Mesothelial cell of epicardium (in vitro differentiated cells): ENCODE measurements around the gene ADARB1. TPM values are rescaled to one million over a fixed set of nuclear protein-coding genes. Genes with fewer than 3 reads are reported as not detected.
"Not testable (repeated sequence)": the region's sequence is repeated elsewhere in the genome, so short reads cannot be mapped to it uniquely, and the experiment has no call there.

Experiments
- DNase-seq, 2 experiments: peaks; one replicate each; pipeline ENCODE4 v3.0.0; 2021; ENCODE audit warnings: low spot score in 2 of 2; ENCODE audit not compliant: unreplicated experiment in 2 of 2
- H3K27ac Mint-ChIP-seq: 2 replicates; pipeline ENCODE4 v1.8.0; 2021; ENCODE audit warnings: mixed read lengths
- H3K27me3 Mint-ChIP-seq: 2 replicates; pipeline ENCODE4 v1.8.0; 2021; ENCODE audit warnings: low read depth, mixed read lengths
- H3K36me3 Mint-ChIP-seq: 2 replicates; pipeline ENCODE4 v1.8.0; 2021; ENCODE audit warnings: mixed read lengths
- H3K4me1 Mint-ChIP-seq: 2 replicates; pipeline ENCODE4 v1.8.0; 2021; ENCODE audit warnings: mixed read lengths
- H3K4me3 Mint-ChIP-seq: 2 replicates; pipeline ENCODE4 v1.8.0; 2021; ENCODE audit warnings: mild to moderate bottlenecking, moderate library complexity, mixed read lengths
- H3K9me3 Mint-ChIP-seq: 2 replicates; pipeline ENCODE4 v1.8.0; 2021; ENCODE audit warnings: mixed read lengths
- CTCF ChIP-seq: fragments of 200-600 bp; sonication (generic); IDR thresholded peaks from one replicate; pipeline ENCODE4 v1.5.0; 2021; ENCODE audit warnings: antibody characterized with exemption; ENCODE audit not compliant: unreplicated experiment
- total RNA-seq: library from RNA; stranded (reverse); gene quantifications from 3 replicates; pipeline ENCODE4 v1.2.1, GENCODE V29; 2021

The ADARB1 gene, protein sequence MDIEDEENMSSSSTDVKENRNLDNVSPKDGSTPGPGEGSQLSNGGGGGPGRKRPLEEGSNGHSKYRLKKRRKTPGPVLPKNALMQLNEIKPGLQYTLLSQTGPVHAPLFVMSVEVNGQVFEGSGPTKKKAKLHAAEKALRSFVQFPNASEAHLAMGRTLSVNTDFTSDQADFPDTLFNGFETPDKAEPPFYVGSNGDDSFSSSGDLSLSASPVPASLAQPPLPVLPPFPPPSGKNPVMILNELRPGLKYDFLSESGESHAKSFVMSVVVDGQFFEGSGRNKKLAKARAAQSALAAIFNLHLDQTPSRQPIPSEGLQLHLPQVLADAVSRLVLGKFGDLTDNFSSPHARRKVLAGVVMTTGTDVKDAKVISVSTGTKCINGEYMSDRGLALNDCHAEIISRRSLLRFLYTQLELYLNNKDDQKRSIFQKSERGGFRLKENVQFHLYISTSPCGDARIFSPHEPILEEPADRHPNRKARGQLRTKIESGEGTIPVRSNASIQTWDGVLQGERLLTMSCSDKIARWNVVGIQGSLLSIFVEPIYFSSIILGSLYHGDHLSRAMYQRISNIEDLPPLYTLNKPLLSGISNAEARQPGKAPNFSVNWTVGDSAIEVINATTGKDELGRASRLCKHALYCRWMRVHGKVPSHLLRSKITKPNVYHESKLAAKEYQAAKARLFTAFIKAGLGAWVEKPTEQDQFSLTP
- 22.7 to 27.9 TPM (median 26.5 TPM) in 3 replicates for total RNA-seq

GRCh38 chr21:45074048-45074817 is at the start of gene ADARB1:
Gene ADARB1, plus strand, starts transcription at chr21:45074580. Its CDS starts 97,077 bp downstream, at chr21:45171657.
- Mint-ChIP-seq H3K4me3 (peak within 1 kb of the TSS; percentile 94), H3K4me1 (peaks cover 25% of the 10 kb centered on the region), H3K9me3 (no peaks in the 10 kb centered on the region), H3K27ac (peak within 1 kb of the TSS; percentile 98), H3K27me3 (no peaks in the 10 kb centered on the region), H3K36me3 (no peaks in the 10 kb centered on the region)
- no peak for TF ChIP-seq CTCF
- DNase-seq = peak; percentile 48 to 75

DNA sequence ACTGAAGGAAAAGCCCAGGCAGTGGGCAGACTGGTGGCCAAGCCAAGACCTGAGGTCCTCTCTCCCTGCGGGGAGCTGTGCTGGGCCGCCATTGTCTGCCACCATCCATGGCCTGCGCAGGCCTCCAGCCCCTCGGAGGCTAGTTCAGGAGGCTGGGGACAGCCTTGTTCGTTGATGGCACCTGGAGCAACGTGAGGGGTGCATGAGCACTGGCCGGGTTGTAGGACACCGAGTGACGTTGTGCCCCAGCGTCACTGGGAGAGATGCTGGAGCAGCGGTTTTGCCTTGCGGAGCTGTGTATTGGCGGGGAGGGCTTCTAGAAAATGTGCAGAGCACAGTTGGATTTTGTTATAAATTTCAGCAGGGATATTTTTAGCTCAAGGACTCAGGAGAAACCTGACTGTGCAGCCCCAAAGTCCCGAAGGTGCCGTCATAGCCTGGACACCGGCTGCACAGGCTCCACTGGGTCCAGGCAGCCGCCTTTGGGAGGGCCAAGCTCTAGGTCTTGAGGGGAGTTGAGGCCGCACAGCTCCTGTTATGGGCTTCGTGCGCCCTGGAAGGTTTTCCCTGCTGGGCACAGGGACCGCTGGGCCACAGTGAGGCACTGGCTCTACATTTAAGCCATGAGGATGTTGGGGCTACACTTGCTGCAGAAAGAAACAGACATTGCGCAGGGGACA is 48.2 kb upstream of the ADARB1 start:
- Mint-ChIP-seq H3K36me3 (peaks cover 11% of the 10 kb centered on the region), H3K27me3 (peaks cover 7% of the 10 kb centered on the region), H3K4me1 (peaks cover 14% of the 10 kb centered on the region), H3K4me3 (no peak overlapping the region), H3K9me3 (peaks cover 17% of the 10 kb centered on the region), H3K27ac (no peak overlapping the region)
- DNase-seq = no peak
- no peak for TF ChIP-seq CTCF

GRCh38 chr21:45026826-45027225 is 47.6 kb upstream of the ADARB1 start:
- DNase-seq = no peak

GRCh38 chr21:45027241-45028196 is 46.9 kb upstream of the ADARB1 start:
- peaks cover 23% of the 10 kb centered on the region for H3K4me1 Mint-ChIP-seq
- peaks cover 11% of the 10 kb centered on the region for H3K36me3 Mint-ChIP-seq
- no peak overlapping the region for H3K27ac Mint-ChIP-seq
- no peak for TF ChIP-seq CTCF
- no peak overlapping the region for H3K4me3 Mint-ChIP-seq
- H3K27me3 Mint-ChIP-seq = peaks cover 7% of the 10 kb centered on the region
- peaks cover 17% of the 10 kb centered on the region for H3K9me3 Mint-ChIP-seq
- DNase-seq = no peak

More at GRCh38 chr21:45026826-45027225, 47.6 kb upstream of the ADARB1 start:
- no peak overlapping the region for H3K27ac Mint-ChIP-seq
- H3K27me3 Mint-ChIP-seq = peaks cover 7% of the 10 kb centered on the region
- H3K36me3 Mint-ChIP-seq = peaks cover 11% of the 10 kb centered on the region
- no peak overlapping the region for H3K4me3 Mint-ChIP-seq
- H3K9me3 Mint-ChIP-seq = peaks cover 17% of the 10 kb centered on the region
- H3K4me1 Mint-ChIP-seq = peaks cover 20% of the 10 kb centered on the region
- no peak for TF ChIP-seq CTCF

GRCh38 chr21:45028645-45029044 is 45.7 kb upstream of the ADARB1 start:
- H3K27ac Mint-ChIP-seq, H3K27me3 Mint-ChIP-seq, H3K36me3 Mint-ChIP-seq, DNase-seq, H3K4me3 Mint-ChIP-seq: not testable (repeated sequence)
- Mint-ChIP-seq H3K4me1 (peaks cover 29% of the 10 kb centered on the region), H3K9me3 (peaks cover 14% of the 10 kb centered on the region)
